IMR-90 (cell line): ENCODE measurements around the gene RBM5. TPM values are rescaled to one million over a fixed set of nuclear protein-coding genes. Genes with fewer than 3 reads are reported as not detected.
A peak's percentile ranks its signal among the peaks of the same experiment; 100 is the strongest.

Experiments used
- ATAC-seq: fragments of 200-7000 bp; cut with Tn5 transposase; 2 replicates; pipeline ENCODE4 v1.9.1; 2020; ENCODE audit warnings: low read depth, mild to moderate bottlenecking, moderate library complexity
- BruUV-seq: library from RNA; stranded (reverse); fragments of 400-500 nt; replicated peaks from 2 replicates; lab custom pipeline; 2021; lab: Mats Ljungman, UMichigan
- CTCF ChIA-PET: fragments of 300-600 bp; formaldehyde crosslinking; extraction: SDS; loops from one replicate; lab custom pipeline; 2021; ENCODE audit warnings: antibody characterized with exemption; lab: Yijun Ruan, JAX
- POLR2A ChIA-PET: fragments of 300-600 bp; sonication (Branson Sonifier 250); formaldehyde crosslinking; loops from one replicate; lab custom pipeline; 2022; ENCODE audit warnings: antibody characterized with exemption; ENCODE audit not compliant: unreplicated experiment; lab: Charles Lee
- DNase-seq: peaks from one replicate; pipeline ENCODE4 v3.0.0; 2013
- H2AFZ ChIP-seq: replicated peaks from 2 replicates; pipeline ENCODE3; 2013; ENCODE audit warnings: low read length, mild to moderate bottlenecking; ENCODE audit not compliant: poor library complexity
- H2AK5ac ChIP-seq: 2 replicates; pipeline ENCODE4 v1.6.1; 2013; ENCODE audit warnings: low read depth, low read length, inconsistent platforms
- H2AK9ac ChIP-seq: replicated peaks from 2 replicates; pipeline ENCODE3; 2013; ENCODE audit warnings: mild to moderate bottlenecking, low read depth, low read length, moderate library complexity; ENCODE audit not compliant: poor library complexity
- H2BK120ac ChIP-seq: 2 replicates; pipeline ENCODE4 v1.6.1; 2013; ENCODE audit warnings: low read depth, low read length, inconsistent platforms
- H2BK15ac ChIP-seq: 3 replicates; pipeline ENCODE4 v1.6.1; 2013; ENCODE audit warnings: low read depth, low read length, inconsistent platforms
- H2BK20ac ChIP-seq: 2 replicates; pipeline ENCODE4 v1.6.1; 2013; ENCODE audit warnings: low read depth, mild to moderate bottlenecking, inconsistent platforms, low read length, moderate library complexity
- H2BK5ac ChIP-seq: 2 replicates; pipeline ENCODE4 v1.6.1; 2013; ENCODE audit warnings: mild to moderate bottlenecking, low read depth, low read length, inconsistent platforms; ENCODE audit not compliant: poor library complexity, severe bottlenecking
- H3K14ac ChIP-seq: replicated peaks from 2 replicates; pipeline ENCODE4 v1.6.1; 2013; ENCODE audit warnings: low read depth, low read length, inconsistent platforms
- H3K18ac ChIP-seq: 2 replicates; pipeline ENCODE4 v1.6.1; 2013; ENCODE audit warnings: low read depth, low read length, control low read depth
- H3K23ac ChIP-seq: 2 replicates; pipeline ENCODE4 v1.6.1; 2013; ENCODE audit warnings: low read depth, low read length, inconsistent platforms
- H3K27ac ChIP-seq: 2 replicates; pipeline ENCODE4 v1.5.1; 2013; ENCODE audit warnings: mild to moderate bottlenecking, control low read depth, low read length; ENCODE audit not compliant: insufficient read depth
- H3K27me3 ChIP-seq: 2 replicates; pipeline ENCODE4 v1.6.1; 2013; ENCODE audit warnings: low read length; ENCODE audit not compliant: control insufficient read depth, insufficient read depth
- H3K36me3 ChIP-seq: 2 replicates; pipeline ENCODE4 v1.6.1; 2013; ENCODE audit warnings: low read length, mixed read lengths; ENCODE audit not compliant: control insufficient read depth, insufficient read depth
- H3K4ac ChIP-seq: 2 replicates; pipeline ENCODE4 v1.6.1; 2013; ENCODE audit warnings: low read depth, low read length, inconsistent platforms
- H3K4me1 ChIP-seq: 2 replicates; pipeline ENCODE4 v1.6.1; 2013; ENCODE audit warnings: low read length, mixed read lengths; ENCODE audit not compliant: control insufficient read depth, insufficient read depth
- H3K4me2 ChIP-seq: 2 replicates; pipeline ENCODE4 v1.6.1; 2013; ENCODE audit warnings: low read depth, mild to moderate bottlenecking, control low read depth, low read length, moderate library complexity
- H3K4me3 ChIP-seq: 2 replicates; pipeline ENCODE4 v1.5.1; 2013; ENCODE audit warnings: low read depth, mild to moderate bottlenecking, control low read depth, low read length, moderate library complexity; ENCODE audit not compliant: insufficient read depth
- H3K56ac ChIP-seq: 2 replicates; pipeline ENCODE4 v1.6.1; 2013; ENCODE audit warnings: low read length, inconsistent platforms; ENCODE audit not compliant: insufficient read depth; ENCODE audit errors: extremely low read depth
- H3K79me1 ChIP-seq, 2 experiments: 2 replicates each; pipeline ENCODE4 v1.6.1; 2013; ENCODE audit warnings: low read length in 2 of 2, inconsistent platforms in 1 of 2, low read depth in 1 of 2
- H3K9ac ChIP-seq: 2 replicates; pipeline ENCODE4 v1.6.1; 2013; ENCODE audit warnings: low read depth, low read length, control low read depth
- H3K9me1 ChIP-seq: 2 replicates; pipeline ENCODE4 v1.6.1; 2013; ENCODE audit warnings: low read length, inconsistent platforms; ENCODE audit not compliant: insufficient read depth
- H3K9me3 ChIP-seq: 2 replicates; pipeline ENCODE4 v1.6.1; 2013; ENCODE audit warnings: low read length; ENCODE audit not compliant: control insufficient read depth, insufficient read depth
- H4K20me1 ChIP-seq: 2 replicates; pipeline ENCODE4 v1.6.1; 2013; ENCODE audit warnings: low read length, inconsistent platforms; ENCODE audit not compliant: insufficient read depth
- H4K5ac ChIP-seq: 2 replicates; pipeline ENCODE4 v1.6.1; 2013; ENCODE audit warnings: mild to moderate bottlenecking, low read depth, low read length, control low read depth
- H4K8ac ChIP-seq, 2 experiments: 2 replicates each; pipeline ENCODE4 v1.6.1; 2013; ENCODE audit warnings: low read depth in 2 of 2, low read length in 2 of 2, control low read depth in 1 of 2, inconsistent platforms in 1 of 2
- H4K91ac ChIP-seq: 2 replicates; pipeline ENCODE4 v1.6.1; 2013; ENCODE audit warnings: low read depth, low read length, inconsistent platforms; ENCODE audit not compliant: insufficient read depth
- MXI1 ChIP-seq: IDR thresholded peaks from 2 replicates; pipeline ENCODE4 v1.6.1; 2012; ENCODE audit warnings: low read depth, mild to moderate bottlenecking, low read length, moderate library complexity, borderline replicate concordance
- RFX5 ChIP-seq: IDR thresholded peaks from 2 replicates; pipeline ENCODE4 v1.8.0; 2012; ENCODE audit warnings: low read depth, mild to moderate bottlenecking, low read length, moderate library complexity
- WGBS, 2 experiments: methylation state at CpG; one replicate each; pipeline versions ENCODE4 v1.1.5 to v1.1.7; 2013; ENCODE audit warnings: missing lambda C conversion rate in 2 of 2; ENCODE audit not compliant: insufficient read length in 1 of 2; ENCODE audit errors: extremely low coverage in 2 of 2; 5-methylcytosine and 5-hydroxymethylcytosine counted together
- dilution Hi-C: fragments of 300-500 bp; cut with HindIII; formaldehyde crosslinking; loops from one replicate; pipeline ENCODE4 v1.14.3; 2018; ENCODE audit warnings: low sequenced_read_pairs; ENCODE audit not compliant: unreplicated experiment
- in situ Hi-C: fragments of 300-500 bp; cut with MboI; formaldehyde crosslinking; loops from 3 replicates; pipeline ENCODE4 v1.14.3; 2019; ENCODE audit warnings: low sequenced_read_pairs, inconsistent platforms, mixed read lengths
- intact Hi-C: fragments of 100-400 bp; cut with micrococcal nuclease; formaldehyde crosslinking; loops from 2 replicates; pipeline ENCODE4 v1.10.0; 2022
- polyA plus RNA-seq, 3 experiments: library from polyadenylated mRNA; depleted of rRNA; stranded (reverse); fragments of >200 nt; gene quantifications; 2 replicates each; pipeline ENCODE4 v1.2.3, GENCODE V29; 2012; ENCODE audit warnings: low replicate concordance in 1 of 3
- total RNA-seq: library from RNA; depleted of rRNA; stranded (reverse); fragments of >200 nt; gene quantifications from 2 replicates; pipeline ENCODE4 v1.2.3, GENCODE V29; 2012

RBM5 gene
- total and polyA plus RNA-seq, 2 of the 4 experiments (the other 2 are of a cell fraction), result 121 to 155 TPM

GRCh38 chr3:50095352-50095998 is 6.8 kb downstream of the RBM5 start:
- peaks cover 75% of the 10 kb centered on the region for H3K36me3 ChIP-seq
- no peak overlapping the region for H2AK9ac ChIP-seq
- peaks cover 60% of the 10 kb centered on the region for H4K20me1 ChIP-seq
- peak overlapping the region; percentile 25; the same call in 1 of the 2 replicates for H3K23ac ChIP-seq
- H2BK20ac ChIP-seq, result no peak overlapping the region
- H3K79me1 ChIP-seq, result peaks cover 23 to 78% of the 10 kb centered on the region in 2 experiments
- no peak overlapping the region for H2AFZ ChIP-seq
- intact Hi-C loops (loop anchor here (10.0 kb wide), 1 partner anchor 391 kb away; no protein-coding TSS in a partner anchor), dilution Hi-C loops (no loop called here), in situ Hi-C loops (no loop called here)
- no peak overlapping the region for H4K8ac ChIP-seq
- H2BK15ac ChIP-seq, result no peak overlapping the region
- no peak overlapping the region for H3K4me2 ChIP-seq
- ChIA-PET CTCF (interaction anchor here (0.8 kb wide), 1 partner anchor 254 kb away, joined by 3 read pairs; no protein-coding TSS in a partner anchor), POLR2A (interaction anchor here (0.6 kb wide), 1 partner anchor 87 kb away, joined by 4 read pairs; no protein-coding TSS in a partner anchor)
- H3K9me1 ChIP-seq, result peaks cover 16% of the 10 kb centered on the region
- H3K18ac ChIP-seq, result no peak overlapping the region
- BruUV-seq, result no TSS peak
- no peak overlapping the region for H3K9ac ChIP-seq
- H3K4ac ChIP-seq, result no peak overlapping the region
- H2BK120ac ChIP-seq, result no peak overlapping the region
- no peak overlapping the region for H2AK5ac ChIP-seq
- no peak overlapping the region; the same call in 1 of the 2 replicates for H3K14ac ChIP-seq
- no peak overlapping the region for H4K91ac ChIP-seq
- H3K9me3 ChIP-seq, result no peaks in the 10 kb centered on the region
- H3K27me3 ChIP-seq, result no peaks in the 10 kb centered on the region
- H2BK5ac ChIP-seq, result no peak overlapping the region
- DNase-seq (peak; percentile 46), ATAC-seq (peak; percentile 36; the same call in 1 of the 2 replicates)
- H3K27ac ChIP-seq, result no peak overlapping the region
- no peak overlapping the region for H3K56ac ChIP-seq
- peaks cover 9% of the 10 kb centered on the region for H3K4me1 ChIP-seq
- H4K5ac ChIP-seq, result no peak overlapping the region
- no peak overlapping the region for H3K4me3 ChIP-seq
- TF ChIP-seq RFX5 (no peak), MXI1 (no peak)
- 96% methylated on average over 3 of the region's 5 CpGs; no CpG with 5 or more reads in 1 of the 2 experiments for WGBS, 2 experiments
